ENCODE measurements around the gene MAP2K2.

- TF ChIP-seq CTCF (IDR thresholded peaks at IDR 0.05 in 4 of 5, conservative IDR thresholded peaks at IDR 0.05 in 1 of 5) = peak; percentile 42 to 85 (median 71)
- no peak for TF ChIP-seq POLR2A (IDR thresholded peaks at IDR 0.05)
Observed at GRCh38 chr19:4139614-4140236, 15.8 kb upstream of the MAP2K2 start.
